PC-9 (cell line): Measurements from ENCODE around the gene RBM17.

ENCODE experiments used
- EZH2 ChIP-seq: fragments of 200-600 bp; sonication (generic); IDR thresholded peaks from 2 replicates; pipeline ENCODE4 v1.8.0; 2017; ENCODE audit warnings: antibody characterized with exemption, low read depth
- TF ChIP-seq, protein P1 (sequence below): fragments of 200-600 bp; sonication (generic); conservative IDR thresholded peaks from 2 replicates; pipeline ENCODE4 v1.6.1; 2017; ENCODE audit warnings: mixed run types, antibody characterized with exemption, mild to moderate bottlenecking, moderate library complexity

DNA sequence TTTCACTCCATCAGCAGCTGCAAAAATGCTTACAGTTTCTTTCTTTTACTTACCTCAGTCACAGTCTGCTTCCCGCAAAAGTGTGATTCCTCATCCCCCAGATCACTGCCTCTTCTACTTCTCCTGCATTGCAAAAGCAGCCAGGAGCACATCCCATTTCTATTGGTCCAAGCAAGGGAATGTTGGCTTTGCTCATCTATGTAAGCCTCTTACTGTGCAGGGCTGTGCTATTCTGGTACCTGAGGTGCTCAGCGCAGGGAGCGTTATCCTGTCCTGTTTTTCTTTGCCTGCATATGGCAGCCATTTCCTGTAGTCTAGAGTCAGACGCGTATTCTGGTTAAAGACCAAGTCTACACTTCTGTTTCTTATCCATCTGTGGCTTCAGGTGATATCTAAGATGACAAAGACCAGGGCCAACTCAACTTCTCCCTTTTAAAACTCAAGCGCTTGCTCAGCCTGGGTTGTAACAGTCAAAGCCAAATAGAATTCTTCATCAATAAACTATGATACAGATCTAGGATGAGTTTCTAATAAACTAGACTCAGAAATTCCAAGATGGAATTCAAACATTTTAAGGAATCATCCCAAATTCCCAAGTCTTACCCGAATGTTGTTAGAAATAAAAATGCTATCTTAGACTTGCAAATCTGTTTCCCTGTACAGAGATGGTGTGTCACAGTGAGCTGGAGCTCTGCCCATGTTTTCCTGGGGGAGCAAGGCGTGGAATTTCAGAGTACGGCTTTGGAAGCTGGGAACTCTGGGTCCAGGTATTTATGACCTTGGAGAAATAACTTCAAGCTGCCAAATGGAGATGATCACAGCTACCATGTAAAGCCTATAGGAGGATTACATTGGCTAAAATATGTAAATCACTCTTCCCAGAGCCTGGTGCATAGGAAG, 6.1 kb upstream of the RBM17 start:
- TF ChIP-seq, protein P1, sequence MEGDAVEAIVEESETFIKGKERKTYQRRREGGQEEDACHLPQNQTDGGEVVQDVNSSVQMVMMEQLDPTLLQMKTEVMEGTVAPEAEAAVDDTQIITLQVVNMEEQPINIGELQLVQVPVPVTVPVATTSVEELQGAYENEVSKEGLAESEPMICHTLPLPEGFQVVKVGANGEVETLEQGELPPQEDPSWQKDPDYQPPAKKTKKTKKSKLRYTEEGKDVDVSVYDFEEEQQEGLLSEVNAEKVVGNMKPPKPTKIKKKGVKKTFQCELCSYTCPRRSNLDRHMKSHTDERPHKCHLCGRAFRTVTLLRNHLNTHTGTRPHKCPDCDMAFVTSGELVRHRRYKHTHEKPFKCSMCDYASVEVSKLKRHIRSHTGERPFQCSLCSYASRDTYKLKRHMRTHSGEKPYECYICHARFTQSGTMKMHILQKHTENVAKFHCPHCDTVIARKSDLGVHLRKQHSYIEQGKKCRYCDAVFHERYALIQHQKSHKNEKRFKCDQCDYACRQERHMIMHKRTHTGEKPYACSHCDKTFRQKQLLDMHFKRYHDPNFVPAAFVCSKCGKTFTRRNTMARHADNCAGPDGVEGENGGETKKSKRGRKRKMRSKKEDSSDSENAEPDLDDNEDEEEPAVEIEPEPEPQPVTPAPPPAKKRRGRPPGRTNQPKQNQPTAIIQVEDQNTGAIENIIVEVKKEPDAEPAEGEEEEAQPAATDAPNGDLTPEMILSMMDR, result no peak
- TF ChIP-seq EZH2, result no peak
